Gastroesophageal sphincter (tissue), 4 donors: ENCODE data around the gene TIMP4. TPM values are rescaled to one million over a fixed set of nuclear protein-coding genes. Genes with fewer than 3 reads are reported as not detected.

Experiments used
- ATAC-seq: fragments of 150-250 bp; one replicate; pipeline ENCODE4 v1.9.1; 2016; ENCODE audit warnings: mild to moderate bottlenecking, moderate library complexity
- H3K27ac ChIP-seq, 4 donors: fragments of 200-600 bp; sonication (generic) in 3 of 4; 1 replicate in 3 of 4; 2 replicates in 1 of 4; pipeline ENCODE4 v1.5.1; 2016 to 2019
- H3K27me3 ChIP-seq: fragments of 200-600 bp; sonication (generic); one replicate; pipeline ENCODE4 v1.5.1; 2019
- H3K36me3 ChIP-seq, 2 donors: fragments of 200-600 bp; sonication (generic); one replicate each; pipeline ENCODE4 v1.5.1; 2019; ENCODE audit warnings: control low read depth in 1 of 2
- H3K4me1 ChIP-seq, 3 donors: fragments of 200-600 bp; sonication (generic); 1 replicate in 2 of 3; 2 replicates in 1 of 3; pipeline ENCODE4 v1.5.1; 2016 to 2019; ENCODE audit warnings: control low read depth in 2 of 3
- H3K4me3 ChIP-seq, 2 donors: fragments of 200-600 bp; sonication (generic); one replicate each; pipeline ENCODE4 v1.5.1; 2019; ENCODE audit warnings: mild to moderate bottlenecking in 1 of 2, moderate library complexity in 1 of 2
- H3K9me3 ChIP-seq, 3 donors: fragments of 200-600 bp; sonication (generic); one replicate each; pipeline ENCODE4 v1.5.1; 2017 to 2019; ENCODE audit warnings: control low read depth in 2 of 3
- EP300 ChIP-seq: sonication (generic); formaldehyde crosslinking; IDR thresholded peaks from one replicate; pipeline ENCODE4 v1.6.1; 2017; ENCODE audit warnings: antibody characterized with exemption, mild to moderate bottlenecking
- POLR2A ChIP-seq, 2 donors: fragments of 450-650 bp; IDR thresholded peaks; one replicate each; pipeline ENCODE4 v1.6.1; 2017; ENCODE audit warnings: antibody characterized with exemption in 2 of 2, mild to moderate bottlenecking in 2 of 2, moderate library complexity in 1 of 2
- POLR2AphosphoS5 ChIP-seq: sonication (generic); formaldehyde crosslinking; IDR thresholded peaks from one replicate; pipeline ENCODE4 v1.6.1; 2017; ENCODE audit warnings: antibody characterized with exemption
- WGBS, 2 donors: methylation state at CpG; one replicate each; pipeline ENCODE4 v1.1.5; 2018; ENCODE audit warnings: low coverage in 1 of 2; 5-methylcytosine and 5-hydroxymethylcytosine counted together
- total RNA-seq, 4 donors: library from RNA; depleted of rRNA; stranded (reverse); fragments of >200 nt; gene quantifications; one replicate each; pipeline ENCODE4 v1.1.0, GENCODE V29; 2016
- TF ChIP-seq, protein P1 (sequence below), 4 experiments: fragments of 200-600 bp in 2 of 4; fragments of 450-650 bp in 2 of 4; sonication (generic) in 1 of 4; IDR thresholded peaks; one replicate each; pipeline ENCODE4 v1.5.1; 2017 to 2019; ENCODE audit warnings: antibody characterized with exemption in 4 of 4, mild to moderate bottlenecking in 2 of 4, moderate library complexity in 2 of 4

The TIMP4 gene
- total RNA-seq, 4 donors from 2014 or later = 16.5 to 35.1 (median 29.2) TPM

- no peak for ATAC-seq
- Histone ChIP-seq H3K36me3 (no peaks in the 10 kb centered on the region), H3K27me3 (no peaks in the 10 kb centered on the region), H3K27ac (peak overlapping the region in 1 of 4 donors; percentile 36), H3K4me1 (peaks cover 0 to 24% (median 2%) of the 10 kb centered on the region in 3 donors), H3K4me3 (no peak overlapping the region), H3K9me3 (no peaks in the 10 kb centered on the region)
- WGBS, 2 donors = 65 to 87% methylated on average over 4 to 5 of the region's 8 CpGs
- TF ChIP-seq POLR2AphosphoS5 (no peak), EP300 (no peak), POLR2A (IDR thresholded peaks at IDR 0.05) (no peak)
- TF ChIP-seq, protein P1, sequence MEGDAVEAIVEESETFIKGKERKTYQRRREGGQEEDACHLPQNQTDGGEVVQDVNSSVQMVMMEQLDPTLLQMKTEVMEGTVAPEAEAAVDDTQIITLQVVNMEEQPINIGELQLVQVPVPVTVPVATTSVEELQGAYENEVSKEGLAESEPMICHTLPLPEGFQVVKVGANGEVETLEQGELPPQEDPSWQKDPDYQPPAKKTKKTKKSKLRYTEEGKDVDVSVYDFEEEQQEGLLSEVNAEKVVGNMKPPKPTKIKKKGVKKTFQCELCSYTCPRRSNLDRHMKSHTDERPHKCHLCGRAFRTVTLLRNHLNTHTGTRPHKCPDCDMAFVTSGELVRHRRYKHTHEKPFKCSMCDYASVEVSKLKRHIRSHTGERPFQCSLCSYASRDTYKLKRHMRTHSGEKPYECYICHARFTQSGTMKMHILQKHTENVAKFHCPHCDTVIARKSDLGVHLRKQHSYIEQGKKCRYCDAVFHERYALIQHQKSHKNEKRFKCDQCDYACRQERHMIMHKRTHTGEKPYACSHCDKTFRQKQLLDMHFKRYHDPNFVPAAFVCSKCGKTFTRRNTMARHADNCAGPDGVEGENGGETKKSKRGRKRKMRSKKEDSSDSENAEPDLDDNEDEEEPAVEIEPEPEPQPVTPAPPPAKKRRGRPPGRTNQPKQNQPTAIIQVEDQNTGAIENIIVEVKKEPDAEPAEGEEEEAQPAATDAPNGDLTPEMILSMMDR (IDR thresholded peaks at IDR 0.05) = no peak
These were observed 30.1 kb upstream of the TIMP4 start for GRCh38 chr3:12188681-12189287.

GRCh38 chr3:12188328-12188648 is 29.6 kb upstream of the TIMP4 start:
- TF ChIP-seq, protein P1 (IDR thresholded peaks at IDR 0.05) = no peak
- no peak for TF ChIP-seq EP300
- no peak for TF ChIP-seq POLR2AphosphoS5
- TF ChIP-seq POLR2A (IDR thresholded peaks at IDR 0.05) = no peak
- Histone ChIP-seq H3K27me3 (no peaks in the 10 kb centered on the region), H3K27ac (peak overlapping the region in 1 of 4 donors; percentile 36), H3K9me3 (no peaks in the 10 kb centered on the region), H3K36me3 (no peaks in the 10 kb centered on the region), H3K4me1 (peaks cover 0 to 19% (median 0%) of the 10 kb centered on the region in 3 donors), H3K4me3 (no peak overlapping the region)
- WGBS, 2 donors = 60 to 100% methylated on average over 1 to 3 of the region's 4 CpGs
- no peak for ATAC-seq

GRCh38 chr3:12187448-12188327 is 29.0 kb upstream of the TIMP4 start:
- no peaks in the 10 kb centered on the region for H3K27me3 ChIP-seq
- WGBS, 2 donors = 44 to 48% methylated on average over 5 to 7 of the region's 7 CpGs
- H3K9me3 ChIP-seq = no peaks in the 10 kb centered on the region
- no peaks in the 10 kb centered on the region for H3K36me3 ChIP-seq
- TF ChIP-seq EP300 = no peak
- TF ChIP-seq, protein P1 (IDR thresholded peaks at IDR 0.05) = no peak
- TF ChIP-seq POLR2A (IDR thresholded peaks at IDR 0.05) = no peak
- no peak for TF ChIP-seq POLR2AphosphoS5
- H3K27ac ChIP-seq = peak overlapping the region in 2 of 4 donors; percentile 31 to 46
- ATAC-seq = peak; percentile 45
- peaks cover 0 to 16% (median 0%) of the 10 kb centered on the region in 3 donors for H3K4me1 ChIP-seq
- no peak overlapping the region for H3K4me3 ChIP-seq

DNA sequence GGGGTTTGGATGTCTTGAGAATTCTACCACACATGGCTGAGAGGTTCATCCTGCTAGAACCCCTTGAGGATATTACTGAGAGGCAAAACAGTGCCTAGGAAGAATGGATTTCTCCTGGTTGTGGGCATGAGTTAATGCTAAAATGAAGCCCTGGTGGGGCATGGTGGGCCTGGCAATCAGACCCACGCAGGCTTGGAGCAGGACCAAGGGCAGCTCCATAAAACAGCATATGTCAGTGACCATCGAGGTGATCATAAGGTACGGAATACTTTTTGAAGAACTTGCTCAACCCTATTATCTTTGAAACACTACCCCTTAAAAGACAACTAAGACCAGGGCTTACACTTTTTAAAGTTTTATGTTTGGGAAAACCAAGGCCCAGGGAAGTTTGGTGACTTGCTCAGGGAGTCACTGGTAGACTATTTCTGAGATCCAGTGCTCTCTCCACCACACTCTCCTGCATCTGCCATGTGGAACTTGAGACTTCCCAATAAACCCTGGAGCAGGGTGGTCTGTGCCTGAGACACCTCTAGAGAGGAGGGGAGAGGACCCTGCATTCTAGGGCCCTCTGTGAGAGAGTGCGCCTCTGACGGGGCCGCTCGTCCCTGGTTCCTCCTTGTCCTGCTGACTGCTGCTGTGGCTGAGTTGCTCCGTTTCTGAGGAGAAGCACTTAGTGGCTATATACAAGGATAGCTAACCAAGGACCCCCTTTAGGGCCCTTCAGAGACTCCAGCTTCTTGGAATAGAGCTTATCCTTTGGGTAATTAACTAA is 28.0 kb upstream of the TIMP4 start:
- Histone ChIP-seq H3K27ac (peak overlapping the region in 1 of 4 donors; percentile 46), H3K36me3 (no peaks in the 10 kb centered on the region), H3K4me1 (peaks cover 0 to 16% (median 0%) of the 10 kb centered on the region in 3 donors), H3K4me3 (no peak overlapping the region), H3K9me3 (no peaks in the 10 kb centered on the region), H3K27me3 (no peaks in the 10 kb centered on the region)
- ATAC-seq = no peak
- TF ChIP-seq EP300 (no peak), POLR2AphosphoS5 (no peak), POLR2A (IDR thresholded peaks at IDR 0.05) (no peak)
- TF ChIP-seq, protein P1 (IDR thresholded peaks at IDR 0.05) = no peak
- WGBS, 2 donors = 81 to 85% methylated on average over 3 to 5 of the region's 8 CpGs
